Measurements from ENCODE around the gene HOXA3.
A peak's percentile ranks its signal among the peaks of the same experiment; 100 is the strongest.

Gene HOXA3

GRCh38 chr7:27107391-27108381 lies 44.7 kb downstream of the HOXA3 start:
- Mint-ChIP-seq H3K4me3 (no peak overlapping the region), H3K27me3 (peaks cover 47% of the 10 kb centered on the region), H3K4me1 (ENCODE audit: low read depth) (peaks cover 17% of the 10 kb centered on the region), H3K36me3 (ENCODE audit: low read depth) (peaks cover 12% of the 10 kb centered on the region), H3K27ac (no peak overlapping the region), H3K9me3 (peaks cover 8% of the 10 kb centered on the region)
- intact Hi-C loops (cut with micrococcal nuclease) = no loop called here

- H3K27me3 Mint-ChIP-seq = peaks cover 55% of the 10 kb centered on the region
- H3K4me1 Mint-ChIP-seq (ENCODE audit: low read depth) = peaks cover 26% of the 10 kb centered on the region
- H3K27ac Mint-ChIP-seq = no peak overlapping the region
- intact Hi-C loops (cut with micrococcal nuclease) = no loop called here
- no peak overlapping the region for H3K4me3 Mint-ChIP-seq
- H3K36me3 Mint-ChIP-seq (ENCODE audit: low read depth) = peaks cover 15% of the 10 kb centered on the region
- peaks cover 8% of the 10 kb centered on the region for H3K9me3 Mint-ChIP-seq
Measured at GRCh38 chr7:27106901-27107240, 45.5 kb downstream of the HOXA3 start.

DNA sequence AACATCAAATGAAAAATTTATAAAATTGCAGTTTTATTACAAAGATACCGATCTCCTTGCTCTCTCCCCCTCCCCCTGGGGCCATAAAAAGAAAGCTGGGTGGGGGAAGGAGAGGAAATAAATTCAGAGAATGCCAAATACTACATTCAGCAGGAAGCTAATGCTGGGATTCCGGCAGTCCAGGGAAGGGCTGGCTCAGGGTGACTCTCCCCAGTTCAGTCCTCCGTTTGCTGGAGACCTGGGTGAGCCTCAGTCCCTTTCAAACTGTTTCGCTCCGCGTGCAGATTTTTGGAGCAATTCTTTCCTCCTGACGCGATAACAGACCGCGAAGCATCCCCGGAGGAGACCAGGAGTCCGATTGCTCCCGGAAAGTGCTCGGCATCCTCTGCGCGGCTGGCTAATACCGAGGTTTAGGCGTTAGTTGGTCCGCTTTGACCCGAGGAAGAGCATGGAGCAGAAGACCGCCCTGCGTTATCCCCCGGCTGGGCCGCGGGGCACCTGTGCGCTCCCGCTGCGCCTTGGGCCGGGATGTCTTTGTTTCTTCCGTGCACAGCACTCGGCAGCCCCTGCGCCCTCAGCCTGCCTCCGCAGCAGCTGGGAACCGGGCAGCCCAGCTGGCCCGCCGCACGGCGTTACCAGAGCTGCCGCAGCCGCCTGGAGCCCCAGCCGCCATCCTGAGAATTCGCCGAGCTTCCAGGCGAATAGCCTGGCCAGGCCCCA lies 46.0 kb downstream of the HOXA3 start:
- no peak overlapping the region for H3K27ac Mint-ChIP-seq
- H3K36me3 Mint-ChIP-seq (ENCODE audit: low read depth) = peaks cover 20% of the 10 kb centered on the region
- intact Hi-C loops (cut with micrococcal nuclease) = no loop called here
- H3K9me3 Mint-ChIP-seq = peaks cover 8% of the 10 kb centered on the region
- peaks cover 31% of the 10 kb centered on the region for H3K4me1 Mint-ChIP-seq (ENCODE audit: low read depth)
- no peak overlapping the region for H3K4me3 Mint-ChIP-seq
- peaks cover 60% of the 10 kb centered on the region for H3K27me3 Mint-ChIP-seq

DNA sequence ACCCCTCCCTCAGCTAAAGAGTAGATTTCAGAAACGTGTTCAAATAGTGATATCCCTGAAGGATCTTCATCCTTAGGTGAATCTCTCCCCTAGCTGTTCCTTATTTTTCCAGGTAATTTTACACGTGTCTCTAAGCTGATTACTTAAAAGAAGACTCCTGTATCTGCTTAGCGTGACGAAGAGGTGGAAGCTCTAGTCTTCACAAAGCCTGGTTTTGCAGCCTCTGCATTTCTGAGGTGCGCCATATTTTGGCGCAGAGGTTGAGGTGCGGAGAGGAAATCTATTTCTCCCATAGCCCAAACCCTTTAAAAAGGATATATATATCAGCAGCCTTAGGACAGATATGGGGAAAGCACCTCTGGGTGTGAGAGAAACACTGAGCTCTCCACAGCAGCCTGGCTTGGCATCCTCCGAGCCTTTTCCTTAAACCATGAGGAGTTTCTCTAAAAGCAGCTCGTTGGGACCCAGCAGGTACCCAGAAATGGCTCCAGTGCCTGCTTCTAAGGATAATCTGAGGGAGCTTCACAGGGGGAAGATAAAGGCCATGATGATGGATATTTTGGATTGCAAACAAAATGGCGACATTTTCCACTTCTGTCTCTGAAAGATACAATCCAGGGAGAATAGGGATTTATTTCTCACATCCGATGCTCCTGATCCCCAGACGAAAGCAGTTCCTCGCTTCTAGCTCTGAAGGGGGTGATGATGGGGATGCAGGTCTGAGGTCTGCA lies 46.9 kb downstream of the HOXA3 start:
- Mint-ChIP-seq H3K27me3 (peaks cover 67% of the 10 kb centered on the region), H3K27ac (no peak overlapping the region), H3K4me3 (no peak overlapping the region)

GRCh38 chr7:27104341-27105058 lies 47.9 kb downstream of the HOXA3 start:
- H3K27ac Mint-ChIP-seq = no peak overlapping the region
- H3K4me1 Mint-ChIP-seq (ENCODE audit: low read depth) = peaks cover 48% of the 10 kb centered on the region
- H3K9me3 Mint-ChIP-seq = peaks cover 8% of the 10 kb centered on the region
- intact Hi-C loops (cut with micrococcal nuclease) = no loop called here
- peaks cover 38% of the 10 kb centered on the region for H3K36me3 Mint-ChIP-seq (ENCODE audit: low read depth)
- peaks cover 73% of the 10 kb centered on the region for H3K27me3 Mint-ChIP-seq
- H3K4me3 Mint-ChIP-seq = no peak overlapping the region

More for the DNA sequence above, 46.9 kb downstream of the HOXA3 start:
- intact Hi-C loops (cut with micrococcal nuclease) = no loop called here
- H3K4me1 Mint-ChIP-seq (ENCODE audit: low read depth) = peaks cover 40% of the 10 kb centered on the region
- H3K9me3 Mint-ChIP-seq = peaks cover 8% of the 10 kb centered on the region
- H3K36me3 Mint-ChIP-seq (ENCODE audit: low read depth) = peaks cover 29% of the 10 kb centered on the region

DNA sequence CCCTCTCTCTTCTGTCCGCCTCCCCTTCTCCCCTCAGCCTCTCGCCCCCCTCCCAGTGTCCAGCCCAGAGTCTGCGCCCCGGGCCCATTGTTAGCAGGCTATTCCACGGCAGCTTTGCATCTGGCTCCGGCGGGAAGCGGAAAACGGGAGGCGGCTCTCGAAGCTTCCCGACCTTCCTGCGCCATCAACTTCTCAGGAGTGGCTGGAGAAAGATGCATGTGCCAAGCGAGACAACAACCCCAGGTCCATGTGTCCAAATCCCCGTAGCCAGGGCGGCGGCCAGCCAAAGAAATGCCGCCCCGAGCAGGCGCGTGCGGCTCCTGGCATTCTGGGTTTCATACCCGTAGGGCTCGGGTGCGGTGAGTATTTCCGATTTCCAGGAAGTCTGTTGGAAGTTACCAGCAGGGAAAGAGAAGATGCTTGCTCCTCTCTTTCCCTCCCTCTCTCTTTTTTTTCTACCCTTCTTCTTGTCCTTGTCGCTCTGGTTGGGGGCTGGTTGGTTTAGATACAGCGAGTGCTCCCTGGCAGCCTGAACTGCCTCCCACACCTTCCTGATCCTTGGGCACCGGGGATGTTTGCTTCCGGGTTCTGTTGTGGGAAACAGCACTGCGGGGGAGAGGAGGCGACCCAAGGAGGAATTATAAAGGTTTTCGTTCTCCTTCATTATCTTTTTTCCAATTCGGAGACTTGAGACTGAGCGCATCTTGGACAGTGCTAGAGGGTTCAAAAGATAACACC lies 48.7 kb downstream of the HOXA3 start:
- Mint-ChIP-seq H3K9me3 (peaks cover 8% of the 10 kb centered on the region), H3K4me1 (ENCODE audit: low read depth) (peaks cover 56% of the 10 kb centered on the region)

GRCh38 chr7:27102581-27103442 lies 49.6 kb downstream of the HOXA3 start, which contains the start of gene HOXA2:
Gene HOXA2 (minus strand): TSS chr7:27102683. CDS start chr7:27102500, 183 bp downstream.
- Mint-ChIP-seq H3K36me3 (ENCODE audit: low read depth) (peaks cover 55% of the 10 kb centered on the region), H3K27ac (no peak within 1 kb of the TSS), H3K27me3 (peaks cover 89% of the 10 kb centered on the region), H3K4me3 (peak within 1 kb of the TSS; percentile 53), H3K4me1 (ENCODE audit: low read depth) (peaks cover 65% of the 10 kb centered on the region), H3K9me3 (peaks cover 7% of the 10 kb centered on the region)
- intact Hi-C loops (cut with micrococcal nuclease) = no loop called here

More for the DNA sequence above, 48.7 kb downstream of the HOXA3 start:
- intact Hi-C loops (cut with micrococcal nuclease) = no loop called here
- Mint-ChIP-seq H3K36me3 (ENCODE audit: low read depth) (peaks cover 47% of the 10 kb centered on the region), H3K4me3 (no peak overlapping the region), H3K27ac (no peak overlapping the region), H3K27me3 (peaks cover 82% of the 10 kb centered on the region)

- intact Hi-C loops (cut with micrococcal nuclease) = no loop called here
- Mint-ChIP-seq H3K9me3 (no peaks in the 10 kb centered on the region), H3K4me3 (peak overlapping the region; percentile 53), H3K27me3 (peaks cover 92% of the 10 kb centered on the region), H3K27ac (no peak overlapping the region), H3K36me3 (ENCODE audit: low read depth) (peaks cover 57% of the 10 kb centered on the region), H3K4me1 (ENCODE audit: low read depth) (peaks cover 72% of the 10 kb centered on the region)
Measured at GRCh38 chr7:27101957-27102580, 50.3 kb downstream of the HOXA3 start.

- peaks cover 64% of the 10 kb centered on the region for H3K36me3 Mint-ChIP-seq (ENCODE audit: low read depth)
- H3K4me1 Mint-ChIP-seq (ENCODE audit: low read depth) = peaks cover 75% of the 10 kb centered on the region
- intact Hi-C loops (cut with micrococcal nuclease) = no loop called here
- H3K27me3 Mint-ChIP-seq = peaks cover 89% of the 10 kb centered on the region
- H3K4me3 Mint-ChIP-seq = peak overlapping the region; percentile 53
- H3K9me3 Mint-ChIP-seq = no peaks in the 10 kb centered on the region
- H3K27ac Mint-ChIP-seq = no peak overlapping the region
Measured at GRCh38 chr7:27101171-27101956, 51.0 kb downstream of the HOXA3 start.

DNA sequence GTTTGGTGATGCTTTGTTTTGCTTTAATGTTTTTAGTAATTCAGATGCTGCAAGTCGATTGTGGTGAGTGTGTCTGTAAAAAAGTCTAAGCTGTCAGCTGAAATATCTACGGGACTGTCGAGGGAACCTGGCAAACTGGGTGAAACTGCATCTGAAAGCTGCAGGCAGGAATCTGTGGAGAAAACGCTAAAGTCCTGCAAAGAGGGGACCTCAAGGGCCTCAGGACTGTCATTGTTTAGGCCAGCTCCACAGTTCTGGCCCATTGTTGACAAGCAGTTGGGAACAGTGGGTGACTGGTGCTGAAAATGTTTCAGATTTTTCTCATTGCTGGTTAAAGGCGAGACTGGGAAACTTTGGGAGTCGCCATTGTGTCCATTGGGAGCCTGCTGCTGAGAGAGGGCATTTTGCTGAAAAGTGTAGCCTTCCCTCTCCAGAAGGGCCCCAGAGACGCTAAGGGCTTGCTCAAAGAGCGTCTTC lies 51.7 kb downstream of the HOXA3 start:
- peaks cover 70% of the 10 kb centered on the region for H3K36me3 Mint-ChIP-seq (ENCODE audit: low read depth)
- peaks cover 83% of the 10 kb centered on the region for H3K27me3 Mint-ChIP-seq
- intact Hi-C loops (cut with micrococcal nuclease) = no loop called here
- peaks cover 75% of the 10 kb centered on the region for H3K4me1 Mint-ChIP-seq (ENCODE audit: low read depth)
- H3K4me3 Mint-ChIP-seq = no peak overlapping the region
- H3K27ac Mint-ChIP-seq = no peak overlapping the region
- no peaks in the 10 kb centered on the region for H3K9me3 Mint-ChIP-seq

Data from dendritic cell treated with granulocyte-macrophage colony-stimulating factor and Interleukin-4, amounts not matched to agents 40 ng/mL and 50 ng/mL, for 4 days (primary cell).